Subcutaneous adipose tissue (tissue), 4 donors: ENCODE data around the gene DCPS. TPM values are rescaled to one million over a fixed set of nuclear protein-coding genes. Genes with fewer than 3 reads are reported as not detected.

Source experiments
- CTCF ChIP-seq: fragments of 450-650 bp; IDR thresholded peaks from one replicate; pipeline ENCODE4 v1.5.1; 2016; ENCODE audit warnings: low read depth, mild to moderate bottlenecking, control low read depth, antibody characterized with exemption, moderate library complexity
- total RNA-seq, 4 donors: library from RNA; depleted of rRNA; stranded (reverse); fragments of >200 nt; gene quantifications; one replicate each; pipeline ENCODE4 v1.1.0, GENCODE V29; 2016

DCPS gene
- total RNA-seq, 4 donors from 2014 or later: 5.3 to 12.6 (median 7.9) TPM

GRCh38 chr11:126317756-126318573 lies 14.1 kb downstream of the DCPS start:
- TF ChIP-seq CTCF: no peak

GRCh38 chr11:126318574-126319373 lies 14.9 kb downstream of the DCPS start:
- no peak for TF ChIP-seq CTCF

- no peak for TF ChIP-seq CTCF
These were observed 15.5 kb downstream of the DCPS start for GRCh38 chr11:126319374-126319740.

- TF ChIP-seq CTCF: no peak
These were observed 19.1 kb downstream of the DCPS start for GRCh38 chr11:126322996-126323395.

- TF ChIP-seq CTCF: no peak
These were observed 23.6 kb downstream of the DCPS start for GRCh38 chr11:126327281-126328000.

GRCh38 chr11:126328001-126328390 lies 24.1 kb downstream of the DCPS start:
- no peak for TF ChIP-seq CTCF

GRCh38 chr11:126328444-126328843 lies 24.6 kb downstream of the DCPS start:
- no peak for TF ChIP-seq CTCF
